Measurements from ENCODE around the gene MSI1.
"Not testable (repeated sequence)": the region's sequence is repeated elsewhere in the genome, so short reads cannot be mapped to it uniquely, and the experiment has no call there.

Gene MSI1

DNA sequence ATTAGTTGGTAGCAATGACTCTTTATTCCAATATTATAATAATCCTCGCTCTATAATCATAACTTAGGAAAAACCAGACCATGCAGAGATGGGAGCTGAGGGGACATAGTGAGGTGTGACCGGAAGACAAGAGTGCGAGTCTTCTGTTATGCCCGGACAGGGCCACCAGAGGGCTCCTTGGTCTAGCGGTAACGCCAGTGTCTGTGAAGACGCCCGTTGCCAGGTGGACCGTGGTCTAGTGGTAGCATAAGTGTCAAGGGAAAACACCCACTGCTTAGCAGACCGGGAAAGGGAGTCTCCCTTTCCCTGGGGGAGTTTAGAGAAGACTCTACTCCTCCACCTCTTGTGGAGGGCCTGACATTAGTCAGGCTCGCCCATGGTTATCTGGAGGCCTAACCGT lies 33.5 kb downstream of the MSI1 start:
- not testable (repeated sequence) for H3K9me3 ChIP-seq (ENCODE audit: control insufficient read depth, insufficient read depth, low read length); H3K9ac ChIP-seq (ENCODE audit: low read depth, low read length); H3K4me1 ChIP-seq (ENCODE audit: insufficient read depth, low read length); H3K36me3 ChIP-seq (ENCODE audit: insufficient read depth, low read length)

DNA sequence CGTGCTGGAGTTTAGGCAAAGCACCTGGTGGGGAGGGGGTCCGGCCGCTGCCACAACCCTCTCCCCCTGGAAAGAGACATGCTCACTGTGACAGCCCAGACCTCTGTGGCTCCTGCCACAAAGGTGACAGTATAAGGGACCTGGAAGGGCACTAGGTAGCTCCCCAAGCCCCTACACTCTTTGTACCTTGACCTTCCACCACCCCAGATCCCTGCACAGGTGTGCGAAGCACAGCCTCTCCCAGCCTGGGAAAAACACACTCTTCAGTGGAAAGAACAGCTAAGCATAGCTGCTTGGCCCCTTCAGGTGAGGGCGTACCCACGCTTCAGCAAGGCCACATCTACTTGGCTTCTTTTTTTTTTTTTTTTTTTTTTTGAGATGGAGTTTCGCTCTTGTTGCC lies 36.4 kb downstream of the MSI1 start:
- Histone ChIP-seq H3K4me1 (ENCODE audit: insufficient read depth, low read length) (no peaks in the 10 kb centered on the region), H3K36me3 (ENCODE audit: insufficient read depth, low read length) (no peaks in the 10 kb centered on the region), H3K9ac (ENCODE audit: low read depth, low read length) (no peak overlapping the region), H3K9me3 (ENCODE audit: control insufficient read depth, insufficient read depth, low read length) (0 out of 2 replicates have a peak, but pooled peaks cover 2% of the 10 kb centered on the region)

DNA sequence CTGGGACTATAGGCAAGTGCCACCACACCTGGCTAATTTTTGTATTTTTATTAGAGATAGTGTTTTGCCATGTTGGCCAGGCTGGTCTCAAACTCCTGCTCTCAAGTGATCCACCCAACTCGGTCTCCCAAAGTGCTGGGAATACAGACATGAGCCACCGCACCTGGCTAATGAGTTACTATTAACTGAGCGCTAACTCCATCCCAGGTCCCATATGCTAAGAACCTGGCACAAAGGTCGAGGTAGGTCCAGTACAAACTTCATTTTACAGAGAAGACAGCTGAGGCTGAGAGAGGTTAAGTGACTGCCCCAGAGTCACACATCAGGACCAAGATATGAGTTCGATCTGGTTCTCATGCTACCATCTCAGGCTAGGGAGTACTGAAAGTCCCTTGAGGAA lies 36.9 kb downstream of the MSI1 start:
- no peaks in the 10 kb centered on the region for H3K9me3 ChIP-seq (ENCODE audit: control insufficient read depth, insufficient read depth, low read length)
- H3K36me3 ChIP-seq (ENCODE audit: insufficient read depth, low read length) = no peaks in the 10 kb centered on the region
- H3K9ac ChIP-seq (ENCODE audit: low read depth, low read length) = no peak overlapping the region
- no peaks in the 10 kb centered on the region for H3K4me1 ChIP-seq (ENCODE audit: insufficient read depth, low read length)

DNA sequence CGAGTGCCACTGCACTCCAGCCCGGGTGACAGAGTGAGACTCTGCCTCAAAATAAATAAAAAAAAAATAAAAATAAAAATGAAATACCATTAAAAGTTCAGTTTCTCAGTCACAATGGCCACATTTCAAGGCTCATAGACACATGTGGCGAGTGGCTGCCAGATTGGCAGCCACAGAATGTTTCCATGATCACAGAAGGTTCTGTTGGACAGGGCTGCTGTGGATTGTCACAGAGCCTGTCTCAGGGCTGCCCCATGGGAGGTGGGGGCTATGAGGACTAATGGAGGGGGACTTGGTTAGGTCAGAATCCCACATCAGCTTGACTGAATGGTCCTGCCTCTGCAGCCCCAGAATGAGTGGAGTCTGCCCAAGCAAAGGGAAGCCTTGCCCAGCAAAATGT lies 37.6 kb downstream of the MSI1 start:
- H3K9me3 ChIP-seq (ENCODE audit: control insufficient read depth, insufficient read depth, low read length) = no peaks in the 10 kb centered on the region
- H3K36me3 ChIP-seq (ENCODE audit: insufficient read depth, low read length) = no peaks in the 10 kb centered on the region
- H3K4me1 ChIP-seq (ENCODE audit: insufficient read depth, low read length) = no peaks in the 10 kb centered on the region
- H3K9ac ChIP-seq (ENCODE audit: low read depth, low read length) = no peak overlapping the region

DNA sequence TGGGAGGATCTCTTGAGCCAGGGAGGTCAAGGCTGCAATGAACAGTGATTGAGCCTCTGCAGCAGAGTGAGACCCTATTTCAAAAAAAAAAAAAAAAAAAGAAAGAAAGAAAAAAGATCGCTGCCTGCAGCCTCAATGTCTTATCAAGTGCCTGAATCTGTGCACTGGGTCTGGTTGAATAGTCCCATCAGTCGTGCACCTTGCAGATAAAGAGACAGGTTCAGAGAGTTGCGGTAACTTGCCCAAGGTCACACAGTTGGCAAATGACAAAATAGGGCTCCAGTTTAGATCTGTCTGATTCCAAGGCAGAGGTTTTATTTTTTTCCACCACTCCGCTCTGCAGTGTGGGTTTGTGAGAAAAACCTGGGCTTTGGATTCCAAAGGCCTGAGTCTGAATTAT lies 40.7 kb downstream of the MSI1 start:
- Histone ChIP-seq H3K9me3 (ENCODE audit: control insufficient read depth, insufficient read depth, low read length) (no peaks in the 10 kb centered on the region), H3K9ac (ENCODE audit: low read depth, low read length) (no peak overlapping the region), H3K4me1 (ENCODE audit: insufficient read depth, low read length) (no peaks in the 10 kb centered on the region), H3K36me3 (ENCODE audit: insufficient read depth, low read length) (no peaks in the 10 kb centered on the region)

DNA sequence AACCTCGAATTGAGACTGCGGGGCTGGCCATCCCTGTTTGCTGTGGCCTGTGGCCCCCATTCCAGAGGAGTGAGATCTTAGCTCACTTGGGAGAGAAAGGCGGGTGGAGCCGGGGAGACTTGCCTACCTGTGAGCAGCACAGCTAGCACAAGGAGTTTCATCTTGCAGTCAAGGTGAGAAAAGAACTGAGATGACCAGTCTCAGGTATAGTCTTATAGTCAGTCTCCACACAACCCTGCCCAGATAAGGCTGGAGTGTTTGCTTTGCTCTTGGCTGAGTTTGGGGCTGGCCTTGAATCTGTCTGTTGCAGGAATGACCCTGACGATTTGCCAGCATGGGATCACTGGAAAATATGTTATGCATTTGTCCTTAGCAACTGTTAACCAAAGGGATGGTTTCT lies 41.4 kb downstream of the MSI1 start, which contains the start of gene PLA2G1B:
TSS of gene PLA2G1B (minus strand) at position 187 of the 400 bp plus-strand sequence. CDS start at position 161, 26 bp downstream.
- Histone ChIP-seq H3K9ac (ENCODE audit: low read depth, low read length) (no peak within 1 kb of the TSS), H3K4me1 (ENCODE audit: insufficient read depth, low read length) (no peaks in the 10 kb centered on the region), H3K9me3 (ENCODE audit: control insufficient read depth, insufficient read depth, low read length) (no peaks in the 10 kb centered on the region), H3K36me3 (ENCODE audit: insufficient read depth, low read length) (no peaks in the 10 kb centered on the region)

DNA sequence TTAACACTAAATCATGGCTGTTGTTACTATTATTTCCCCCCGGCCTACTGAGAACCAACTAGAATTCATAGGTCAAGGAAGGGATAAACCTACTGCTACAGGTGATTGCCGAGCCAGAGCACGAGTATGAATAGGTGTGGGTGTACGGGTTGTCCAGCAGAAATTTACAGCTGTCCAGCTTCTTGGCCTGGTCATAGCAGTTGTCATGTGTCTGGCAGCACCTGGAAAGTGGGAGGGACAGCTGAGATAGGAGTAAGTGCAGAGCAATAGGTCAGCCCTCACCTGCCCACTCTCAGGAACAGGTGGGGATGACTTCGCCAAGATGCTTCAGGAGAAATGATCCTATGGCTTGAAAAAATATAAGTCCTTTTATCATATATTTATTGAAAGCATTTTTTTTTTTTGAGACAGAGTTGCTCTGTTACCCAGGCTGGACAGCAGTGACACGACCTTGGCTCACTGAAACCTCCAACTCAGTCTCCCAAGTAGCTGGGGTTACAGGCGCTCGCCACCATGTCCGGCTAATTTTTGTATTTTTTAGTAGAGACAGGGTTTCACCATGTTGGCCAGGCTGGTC lies 44.0 kb downstream of the MSI1 start:
- H3K4me1 ChIP-seq (ENCODE audit: insufficient read depth, low read length) = no peaks in the 10 kb centered on the region
- no peaks in the 10 kb centered on the region for H3K9me3 ChIP-seq (ENCODE audit: control insufficient read depth, insufficient read depth, low read length)
- no peak overlapping the region for H3K9ac ChIP-seq (ENCODE audit: low read depth, low read length)

DNA sequence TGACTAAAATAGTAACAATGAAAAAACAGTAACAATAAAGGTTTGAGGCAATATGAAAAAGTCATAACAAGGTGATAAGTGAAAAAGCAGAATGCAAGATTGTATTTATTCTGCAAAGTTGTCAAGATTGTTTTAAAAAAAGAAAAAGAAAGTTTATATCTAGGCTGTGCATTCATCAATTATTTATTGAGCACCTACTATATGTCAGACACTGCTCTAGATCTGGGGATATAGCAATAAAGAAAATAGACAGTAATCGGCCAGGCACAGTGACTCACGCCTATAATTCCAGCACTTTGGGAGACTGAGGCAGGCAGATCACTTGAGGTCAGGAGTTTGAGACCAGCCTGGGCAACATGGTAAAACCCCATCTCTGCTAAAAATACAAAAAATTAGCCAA lies 45.2 kb downstream of the MSI1 start:
- no peak overlapping the region for H3K9ac ChIP-seq (ENCODE audit: low read depth, low read length)
- H3K36me3 ChIP-seq (ENCODE audit: insufficient read depth, low read length) = no peaks in the 10 kb centered on the region
- H3K9me3 ChIP-seq (ENCODE audit: control insufficient read depth, insufficient read depth, low read length) = no peaks in the 10 kb centered on the region
- H3K4me1 ChIP-seq (ENCODE audit: insufficient read depth, low read length) = no peaks in the 10 kb centered on the region

More for the DNA sequence above, 44.0 kb downstream of the MSI1 start:
- no peaks in the 10 kb centered on the region for H3K36me3 ChIP-seq (ENCODE audit: insufficient read depth, low read length)

DNA sequence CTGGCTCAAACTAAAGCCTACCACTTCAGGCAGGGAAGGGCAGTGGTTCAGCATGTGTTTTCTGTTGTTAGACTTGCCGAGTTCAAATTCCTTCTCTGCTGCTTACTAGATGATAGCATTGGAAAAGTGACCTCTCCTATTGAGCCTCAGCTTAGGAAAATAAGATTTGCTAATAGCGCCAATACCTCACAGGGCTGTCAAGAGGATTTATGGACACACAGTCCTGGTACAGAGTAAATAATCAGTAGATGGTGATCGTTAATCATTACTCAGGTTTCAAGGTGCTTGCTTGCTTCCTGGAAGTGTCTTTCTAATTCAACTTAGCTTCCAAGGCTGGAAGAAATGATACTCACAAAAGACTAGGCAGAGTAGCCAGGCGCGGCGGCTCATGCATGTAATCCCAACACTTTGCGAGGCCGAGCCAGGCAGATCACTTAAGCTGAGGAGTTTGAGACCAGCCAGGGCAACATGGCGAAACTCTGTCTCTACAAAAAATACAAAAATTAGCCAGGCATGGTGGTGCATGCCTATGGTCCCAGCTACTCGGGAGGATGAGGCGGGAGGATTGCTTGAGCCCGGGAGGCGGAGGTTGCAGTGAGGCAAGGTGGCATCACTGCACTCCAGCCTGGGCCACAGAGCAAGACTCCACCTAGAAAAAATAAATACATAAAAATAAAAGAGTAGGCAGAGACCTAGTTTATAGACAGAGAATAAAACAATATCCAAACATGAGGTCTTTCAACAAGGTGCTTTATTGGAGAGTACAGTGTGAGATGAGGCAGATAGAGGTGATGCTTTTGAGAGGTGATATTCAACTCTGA lies 47.4 kb downstream of the MSI1 start:
- H3K9ac ChIP-seq (ENCODE audit: low read depth, low read length) = no peak overlapping the region
- H3K4me1 ChIP-seq (ENCODE audit: insufficient read depth, low read length) = no peaks in the 10 kb centered on the region
- H3K36me3 ChIP-seq (ENCODE audit: insufficient read depth, low read length) = no peaks in the 10 kb centered on the region
- H3K9me3 ChIP-seq (ENCODE audit: control insufficient read depth, insufficient read depth, low read length) = no peaks in the 10 kb centered on the region

DNA sequence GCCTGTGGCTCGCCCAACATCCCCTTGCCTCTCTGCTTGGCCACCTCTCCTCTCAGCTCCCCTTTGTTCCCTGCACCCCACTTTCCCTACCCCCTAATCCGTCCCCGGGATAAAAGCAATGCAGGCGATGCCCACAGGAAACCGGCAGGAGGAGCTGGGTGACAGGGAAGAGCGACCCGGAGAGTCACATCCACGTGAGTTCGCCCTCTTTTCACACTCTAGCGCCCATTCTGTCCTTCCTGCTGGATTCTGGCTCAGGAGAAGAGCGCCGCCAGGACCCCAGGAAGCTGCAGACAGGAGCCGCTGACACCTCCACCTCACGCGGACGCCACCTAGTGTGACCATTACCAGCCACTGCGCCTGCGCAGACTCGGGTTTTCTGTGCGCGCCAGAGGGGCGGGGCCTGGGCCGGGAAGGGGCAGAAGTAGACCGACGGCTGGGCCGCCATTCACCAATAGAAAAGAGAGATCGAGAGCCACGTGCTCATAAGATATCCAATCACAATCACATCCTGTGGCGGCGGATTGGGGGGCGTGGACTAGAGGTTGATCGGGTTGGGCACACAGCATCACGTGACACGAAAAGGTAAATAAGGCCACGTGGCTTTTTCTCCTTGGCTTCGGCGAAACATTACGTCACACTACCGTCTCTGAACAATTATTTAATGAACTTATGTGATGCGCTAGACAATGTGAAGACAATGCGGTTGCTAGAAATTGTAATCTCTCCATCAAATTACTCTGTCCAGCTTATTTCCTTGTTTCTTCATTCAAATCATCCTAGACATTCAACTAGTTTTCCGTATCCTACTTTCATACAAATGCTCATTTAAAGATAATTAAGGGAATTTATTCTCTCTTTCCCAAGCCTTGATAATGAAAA lies 51.5 kb downstream of the MSI1 start:
- Histone ChIP-seq H3K9ac (ENCODE audit: low read depth, low read length) (peak overlapping the region; percentile 64), H3K36me3 (ENCODE audit: insufficient read depth, low read length) (no peaks in the 10 kb centered on the region), H3K4me1 (ENCODE audit: insufficient read depth, low read length) (no peaks in the 10 kb centered on the region), H3K9me3 (ENCODE audit: control insufficient read depth, insufficient read depth, low read length) (no peaks in the 10 kb centered on the region)

DNA sequence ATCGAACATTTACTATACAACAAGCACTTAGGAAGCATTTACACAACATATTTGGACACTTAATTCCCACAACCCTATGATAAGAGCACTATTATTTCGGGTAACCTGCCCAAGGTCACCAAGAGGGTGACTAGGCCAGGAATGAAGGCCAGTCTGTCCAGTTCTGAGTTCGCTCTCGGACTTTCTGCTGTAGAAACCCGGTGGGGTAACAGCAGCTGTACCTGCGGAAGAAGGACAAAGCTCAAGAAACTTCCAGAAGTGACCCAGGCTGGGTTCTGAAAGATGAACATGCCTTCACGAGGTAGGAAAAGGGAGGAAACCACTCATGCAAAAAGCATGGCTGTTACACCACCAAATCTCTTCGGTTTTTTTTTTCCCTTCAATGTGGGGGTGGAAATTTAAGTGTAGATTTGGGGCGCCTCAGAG lies 52.2 kb downstream of the MSI1 start:
- H3K4me1 ChIP-seq (ENCODE audit: insufficient read depth, low read length) = no peaks in the 10 kb centered on the region
- no peaks in the 10 kb centered on the region for H3K36me3 ChIP-seq (ENCODE audit: insufficient read depth, low read length)
- H3K9ac ChIP-seq (ENCODE audit: low read depth, low read length) = peak overlapping the region; percentile 64
- no peaks in the 10 kb centered on the region for H3K9me3 ChIP-seq (ENCODE audit: control insufficient read depth, insufficient read depth, low read length)

DNA sequence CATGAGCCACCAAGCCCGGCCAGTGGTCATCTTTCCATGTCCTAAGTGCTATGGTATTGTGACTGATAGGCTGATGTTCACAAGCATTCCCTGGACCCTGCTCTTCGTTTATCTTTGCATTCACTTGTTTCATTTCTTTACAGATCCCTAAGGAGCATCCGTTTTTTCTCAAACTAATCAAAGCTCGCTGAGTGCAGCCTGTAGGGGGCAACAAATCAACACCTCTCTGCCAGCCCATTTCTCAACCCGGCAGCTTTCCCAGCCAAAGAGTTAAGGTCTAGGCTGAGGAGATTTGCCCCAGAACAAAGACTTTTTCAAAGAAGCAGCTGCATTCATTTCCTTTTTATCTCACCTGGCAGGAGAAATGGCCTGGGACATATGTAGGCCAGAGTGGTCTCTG lies 54.7 kb downstream of the MSI1 start:
- Histone ChIP-seq H3K9ac (ENCODE audit: low read depth, low read length) (no peak overlapping the region), H3K4me1 (ENCODE audit: insufficient read depth, low read length) (no peaks in the 10 kb centered on the region)

DNA sequence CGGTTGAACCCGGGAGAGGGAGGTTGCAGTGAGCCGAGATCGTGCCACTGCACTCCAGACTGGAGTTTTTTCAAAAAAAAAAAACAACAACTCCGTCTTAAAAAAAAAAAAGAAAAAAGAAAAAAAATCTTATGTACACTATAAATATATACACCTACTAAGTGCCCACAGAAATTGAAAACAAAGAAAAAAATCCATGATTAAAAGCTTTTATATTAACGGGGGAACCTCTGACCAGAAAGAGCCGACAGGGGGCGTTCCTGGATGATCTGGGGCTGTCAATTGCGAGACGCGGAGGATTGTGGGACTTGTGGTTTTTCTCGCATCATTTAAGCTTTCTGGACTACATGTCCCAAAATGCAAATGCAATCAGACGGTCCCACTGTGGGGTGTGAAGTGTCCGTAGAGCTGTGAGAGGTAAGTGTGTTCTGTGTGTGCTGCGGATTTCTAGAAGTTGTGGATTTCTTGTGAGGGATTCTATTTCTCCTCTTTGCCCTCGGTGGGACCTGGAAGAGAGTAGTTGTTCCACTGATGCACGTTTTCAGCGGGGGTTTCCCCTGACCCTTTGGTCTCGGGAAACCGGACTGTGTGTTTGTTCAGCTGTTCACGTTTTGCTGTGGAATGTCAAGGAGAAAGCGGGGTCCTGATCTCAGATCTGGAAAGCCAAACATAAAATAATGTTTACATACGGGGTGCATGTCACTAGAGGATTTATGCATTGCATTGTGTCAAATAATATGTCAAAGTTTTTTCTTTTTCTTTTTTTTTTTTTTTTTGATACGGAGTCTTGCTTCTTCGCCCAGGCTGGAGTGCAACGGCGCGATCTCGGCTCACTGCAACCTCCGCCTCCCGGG lies 66.8 kb downstream of the MSI1 start, which contains the start of gene SIRT4:
TSS of gene SIRT4 (plus strand) at position 360 of the 854 bp plus-strand sequence. CDS start 1,241 bp downstream, outside the sequence.
- Histone ChIP-seq H3K4me1 (ENCODE audit: insufficient read depth, low read length) (no peaks in the 10 kb centered on the region), H3K9ac (ENCODE audit: low read depth, low read length) (peak within 1 kb of the TSS; percentile 75), H3K36me3 (ENCODE audit: insufficient read depth, low read length) (no peaks in the 10 kb centered on the region), H3K9me3 (ENCODE audit: control insufficient read depth, insufficient read depth, low read length) (no peaks in the 10 kb centered on the region)

More for the DNA sequence above, 54.7 kb downstream of the MSI1 start:
- Histone ChIP-seq H3K9me3 (ENCODE audit: control insufficient read depth, insufficient read depth, low read length) (no peaks in the 10 kb centered on the region), H3K36me3 (ENCODE audit: insufficient read depth, low read length) (no peaks in the 10 kb centered on the region)
